ENCODE results near the gene VPS26C.
"Not testable (repeated sequence)": the region's sequence is repeated elsewhere in the genome, so short reads cannot be mapped to it uniquely, and the experiment has no call there.

The VPS26C gene

GRCh38 chr21:37228003-37228400 is 39.1 kb downstream of the VPS26C start:
- TF ChIP-seq GATA1 (IDR thresholded peaks at IDR 0.05; ENCODE audit: low read depth, low read length) = no peak
- no peak for TF ChIP-seq POLR2A (IDR thresholded peaks at IDR 0.05; ENCODE audit: low read length)
- no peak for DNase-seq

- TF ChIP-seq POLR2A (IDR thresholded peaks at IDR 0.05; ENCODE audit: low read length) (no peak), GATA1 (IDR thresholded peaks at IDR 0.05; ENCODE audit: low read depth, low read length) (no peak)
Measured at GRCh38 chr21:37227071-37228002, 39.8 kb downstream of the VPS26C start.

GRCh38 chr21:37226041-37226920 is 40.9 kb downstream of the VPS26C start:
- no peak for TF ChIP-seq GATA1 (IDR thresholded peaks at IDR 0.05; ENCODE audit: low read depth, low read length)
- no peak for TF ChIP-seq POLR2A (IDR thresholded peaks at IDR 0.05; ENCODE audit: low read length)
- no peak for DNase-seq

More at GRCh38 chr21:37227071-37228002, 39.8 kb downstream of the VPS26C start:
- DNase-seq = no peak

- DNase-seq = no peak
- TF ChIP-seq GATA1 (IDR thresholded peaks at IDR 0.05; ENCODE audit: low read depth, low read length) (no peak), POLR2A (IDR thresholded peaks at IDR 0.05; ENCODE audit: low read length) (no peak)
Measured at GRCh38 chr21:37224861-37225839, 42.0 kb downstream of the VPS26C start.

GRCh38 chr21:37223804-37224345 is 43.3 kb downstream of the VPS26C start:
- TF ChIP-seq POLR2A (IDR thresholded peaks at IDR 0.05; ENCODE audit: low read length) = no peak
- TF ChIP-seq GATA1 (IDR thresholded peaks at IDR 0.05; ENCODE audit: low read depth, low read length) = no peak
- no peak for DNase-seq

- not testable (repeated sequence) for DNase-seq
Measured at GRCh38 chr21:37222248-37222647, 44.9 kb downstream of the VPS26C start.

- TF ChIP-seq POLR2A (IDR thresholded peaks at IDR 0.05; ENCODE audit: low read length) = peak; percentile 66
- TF ChIP-seq GATA1 (IDR thresholded peaks at IDR 0.05; ENCODE audit: low read depth, low read length) = no peak
Measured at GRCh38 chr21:37220981-37221664, 46.0 kb downstream of the VPS26C start.

GRCh38 chr21:37220433-37220980 is 46.6 kb downstream of the VPS26C start:
- TF ChIP-seq GATA1 (IDR thresholded peaks at IDR 0.05; ENCODE audit: low read depth, low read length) (no peak), POLR2A (IDR thresholded peaks at IDR 0.05; ENCODE audit: low read length) (no peak)
- peak; percentile 66 to 72 for DNase-seq

More at GRCh38 chr21:37220981-37221664, 46.0 kb downstream of the VPS26C start:
- DNase-seq = peak; percentile 95 to 96

- peak; percentile 18 to 40 for DNase-seq
- no peak for TF ChIP-seq POLR2A (IDR thresholded peaks at IDR 0.05; ENCODE audit: low read length)
- TF ChIP-seq GATA1 (IDR thresholded peaks at IDR 0.05; ENCODE audit: low read depth, low read length) = no peak
Measured at GRCh38 chr21:37219761-37220432, 47.2 kb downstream of the VPS26C start.

- no peak for DNase-seq
- no peak for TF ChIP-seq GATA1 (IDR thresholded peaks at IDR 0.05; ENCODE audit: low read depth, low read length)
- no peak for TF ChIP-seq POLR2A (IDR thresholded peaks at IDR 0.05; ENCODE audit: low read length)
Measured at GRCh38 chr21:37214952-37215351, 52.2 kb downstream of the VPS26C start.

GRCh38 chr21:37210799-37211198 is 56.3 kb downstream of the VPS26C start:
- no peak for DNase-seq
- TF ChIP-seq GATA1 (IDR thresholded peaks at IDR 0.05; ENCODE audit: low read depth, low read length) (no peak), POLR2A (IDR thresholded peaks at IDR 0.05; ENCODE audit: low read length) (no peak)

- DNase-seq = no peak
- TF ChIP-seq GATA1 (IDR thresholded peaks at IDR 0.05; ENCODE audit: low read depth, low read length) (no peak), POLR2A (IDR thresholded peaks at IDR 0.05; ENCODE audit: low read length) (no peak)
Measured at GRCh38 chr21:37210130-37210529, 57.0 kb downstream of the VPS26C start.
